Measurements from ENCODE around the gene TK2.

The TK2 gene

GRCh38 chr16:66547101-66547989, 2.6 kb downstream of the TK2 start:
- peak overlapping the region; percentile 69 to 82 (median 80) for H3K4me3 Mint-ChIP-seq
- no peaks in the 10 kb centered on the region for H3K27me3 Mint-ChIP-seq (ENCODE audit: low read depth)
- TF ChIP-seq CTCF (IDR thresholded peaks at IDR 0.05; ENCODE audit: unreplicated experiment in 3 of 3): no peak
- H3K4me1 Mint-ChIP-seq: peaks cover 35% of the 10 kb centered on the region
- no peaks in the 10 kb centered on the region for H3K9me3 Mint-ChIP-seq
- H3K27ac Mint-ChIP-seq: peak overlapping the region; percentile 58 to 93 (median 79)
- H3K36me3 Mint-ChIP-seq (ENCODE audit: low read depth): peaks cover 28% of the 10 kb centered on the region

- Mint-ChIP-seq H3K4me1 (peaks cover 23% of the 10 kb centered on the region), H3K4me3 (no peak overlapping the region), H3K27me3 (ENCODE audit: low read depth) (no peaks in the 10 kb centered on the region), H3K36me3 (ENCODE audit: low read depth) (peaks cover 35% of the 10 kb centered on the region), H3K9me3 (no peaks in the 10 kb centered on the region), H3K27ac (no peak overlapping the region)
- TF ChIP-seq CTCF (IDR thresholded peaks at IDR 0.05; ENCODE audit: unreplicated experiment in 3 of 3): no peak
Measured at GRCh38 chr16:66544016-66544757, 5.7 kb downstream of the TK2 start.

GRCh38 chr16:66543541-66543940, 6.4 kb downstream of the TK2 start:
- no peaks in the 10 kb centered on the region for H3K9me3 Mint-ChIP-seq
- TF ChIP-seq CTCF (IDR thresholded peaks at IDR 0.05; ENCODE audit: unreplicated experiment in 3 of 3): no peak
- H3K36me3 Mint-ChIP-seq (ENCODE audit: low read depth): peaks cover 39% of the 10 kb centered on the region

GRCh38 chr16:66542396-66542795, 7.5 kb downstream of the TK2 start:
- Mint-ChIP-seq H3K4me3 (no peak overlapping the region), H3K36me3 (ENCODE audit: low read depth) (peaks cover 44% of the 10 kb centered on the region), H3K9me3 (no peaks in the 10 kb centered on the region), H3K4me1 (peaks cover 10% of the 10 kb centered on the region), H3K27ac (peak overlapping the region in 2 of 3 experiments; percentile 2 to 38), H3K27me3 (ENCODE audit: low read depth) (no peaks in the 10 kb centered on the region)
- TF ChIP-seq CTCF (IDR thresholded peaks at IDR 0.05; ENCODE audit: unreplicated experiment in 3 of 3): no peak

More at GRCh38 chr16:66543541-66543940, 6.4 kb downstream of the TK2 start:
- Mint-ChIP-seq H3K27ac (no peak overlapping the region), H3K4me1 (peaks cover 16% of the 10 kb centered on the region), H3K4me3 (no peak overlapping the region), H3K27me3 (ENCODE audit: low read depth) (no peaks in the 10 kb centered on the region)

- TF ChIP-seq CTCF (IDR thresholded peaks at IDR 0.05; ENCODE audit: unreplicated experiment in 3 of 3): no peak
- no peaks in the 10 kb centered on the region for H3K9me3 Mint-ChIP-seq
- H3K27me3 Mint-ChIP-seq (ENCODE audit: low read depth): no peaks in the 10 kb centered on the region
- peak overlapping the region in 2 of 3 experiments; percentile 2 to 38 for H3K27ac Mint-ChIP-seq
- no peak overlapping the region for H3K4me3 Mint-ChIP-seq
- H3K36me3 Mint-ChIP-seq (ENCODE audit: low read depth): peaks cover 46% of the 10 kb centered on the region
- H3K4me1 Mint-ChIP-seq: peaks cover 10% of the 10 kb centered on the region
Measured at GRCh38 chr16:66541388-66542355, 8.2 kb downstream of the TK2 start.
